IPS-18a (cell line): ENCODE data around the gene IL1RAPL1.
"Not testable (repeated sequence)": the region's sequence is repeated elsewhere in the genome, so short reads cannot be mapped to it uniquely, and the experiment has no call there.

Experiments used
- H3K27ac ChIP-seq: one replicate; pipeline ENCODE4 v1.5.1; 2013; ENCODE audit warnings: low read length
- H3K27me3 ChIP-seq: one replicate; pipeline ENCODE4 v1.6.1; 2013; ENCODE audit warnings: mild to moderate bottlenecking, low read length; ENCODE audit not compliant: control insufficient read depth, insufficient read depth
- H3K36me3 ChIP-seq: one replicate; pipeline ENCODE4 v1.6.1; 2013; ENCODE audit warnings: low read depth, low read length; ENCODE audit not compliant: control insufficient read depth
- H3K4me1 ChIP-seq: one replicate; pipeline ENCODE4 v1.6.1; 2013; ENCODE audit warnings: low read depth, low read length; ENCODE audit not compliant: control insufficient read depth
- H3K4me3 ChIP-seq: one replicate; pipeline ENCODE4 v1.5.1; 2013; ENCODE audit warnings: low read length
- H3K9ac ChIP-seq: one replicate; pipeline ENCODE4 v1.6.1; 2013; ENCODE audit warnings: mild to moderate bottlenecking, low read length, moderate library complexity
- H3K9me3 ChIP-seq: one replicate; pipeline ENCODE4 v1.6.1; 2013; ENCODE audit warnings: low read depth, low read length; ENCODE audit not compliant: control insufficient read depth

Gene IL1RAPL1

GRCh38 chrX:28773807-28774206 lies 186.6 kb downstream of the IL1RAPL1 start:
- Histone ChIP-seq H3K4me3 (no peak overlapping the region), H3K36me3 (no peaks in the 10 kb centered on the region), H3K9me3 (peaks cover 11% of the 10 kb centered on the region), H3K9ac (no peak overlapping the region), H3K27ac (no peak overlapping the region), H3K27me3 (no peaks in the 10 kb centered on the region), H3K4me1 (no peaks in the 10 kb centered on the region)

- Histone ChIP-seq H3K27me3 (no peaks in the 10 kb centered on the region), H3K9ac (no peak overlapping the region), H3K36me3 (no peaks in the 10 kb centered on the region), H3K9me3 (peaks cover 25% of the 10 kb centered on the region), H3K27ac (no peak overlapping the region), H3K4me1 (no peaks in the 10 kb centered on the region), H3K4me3 (no peak overlapping the region)
Measured at GRCh38 chrX:28787206-28787605, 200.0 kb downstream of the IL1RAPL1 start.

- H3K27me3 ChIP-seq, H3K27ac ChIP-seq, H3K9ac ChIP-seq, H3K4me1 ChIP-seq, H3K36me3 ChIP-seq, H3K4me3 ChIP-seq: not testable (repeated sequence)
- peaks cover 16% of the 10 kb centered on the region for H3K9me3 ChIP-seq
Measured at GRCh38 chrX:28800671-28801070, 213.4 kb downstream of the IL1RAPL1 start.

GRCh38 chrX:28802625-28803024 lies 215.4 kb downstream of the IL1RAPL1 start:
- Histone ChIP-seq H3K27ac (no peak overlapping the region), H3K9ac (no peak overlapping the region), H3K27me3 (no peaks in the 10 kb centered on the region), H3K4me1 (no peaks in the 10 kb centered on the region), H3K4me3 (no peak overlapping the region), H3K9me3 (peaks cover 19% of the 10 kb centered on the region), H3K36me3 (no peaks in the 10 kb centered on the region)

- Histone ChIP-seq H3K9ac (no peak overlapping the region), H3K9me3 (no peaks in the 10 kb centered on the region), H3K4me1 (no peaks in the 10 kb centered on the region), H3K27ac (no peak overlapping the region), H3K36me3 (no peaks in the 10 kb centered on the region), H3K4me3 (no peak overlapping the region), H3K27me3 (no peaks in the 10 kb centered on the region)
Measured at GRCh38 chrX:28835991-28836390, 248.7 kb downstream of the IL1RAPL1 start.

DNA sequence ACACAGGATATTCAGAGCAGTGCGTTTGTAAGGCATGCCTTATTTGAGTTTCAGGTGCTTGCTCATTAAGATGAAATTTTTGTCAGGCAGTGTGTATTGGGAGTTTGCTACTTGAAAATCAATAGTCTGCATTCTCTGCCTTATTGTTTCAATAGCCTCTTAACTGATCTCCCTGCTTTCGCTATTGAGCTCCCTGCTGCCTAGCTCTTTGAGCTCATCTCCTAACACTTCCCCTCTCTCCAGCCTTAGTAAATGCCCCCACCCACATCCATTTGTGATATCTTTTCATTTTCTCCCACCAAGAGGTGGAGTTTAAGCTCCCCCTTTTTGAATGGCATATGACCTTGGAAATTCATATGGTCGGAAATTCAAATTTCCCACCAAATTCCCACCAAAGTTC lies 256.6 kb downstream of the IL1RAPL1 start:
- Histone ChIP-seq H3K4me1 (no peaks in the 10 kb centered on the region), H3K27ac (no peak overlapping the region), H3K36me3 (no peaks in the 10 kb centered on the region), H3K27me3 (no peaks in the 10 kb centered on the region), H3K9ac (no peak overlapping the region), H3K9me3 (peaks cover 3% of the 10 kb centered on the region), H3K4me3 (no peak overlapping the region)

DNA sequence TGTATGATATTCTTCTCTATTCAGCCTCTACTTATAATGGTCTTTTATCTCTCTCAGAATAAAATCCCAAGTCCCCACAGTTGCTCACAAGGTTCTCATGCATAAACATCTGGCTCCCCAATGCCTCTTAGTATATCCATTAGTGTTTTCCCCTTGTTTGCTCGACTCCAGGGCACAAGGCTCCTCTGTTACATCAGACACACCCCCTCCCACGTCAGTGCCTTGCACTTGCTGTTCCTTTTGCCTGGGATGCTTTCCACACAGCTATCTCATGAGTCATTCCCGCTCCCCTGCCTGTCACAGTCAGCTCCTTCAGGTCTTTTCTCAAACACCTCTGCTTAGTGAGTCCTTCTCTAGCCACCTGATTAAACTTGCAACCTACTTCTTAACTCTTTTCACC lies 260.2 kb downstream of the IL1RAPL1 start:
- Histone ChIP-seq H3K36me3 (no peaks in the 10 kb centered on the region), H3K4me3 (no peak overlapping the region), H3K27ac (no peak overlapping the region), H3K4me1 (peaks cover 4% of the 10 kb centered on the region), H3K9ac (no peak overlapping the region), H3K27me3 (no peaks in the 10 kb centered on the region), H3K9me3 (peaks cover 3% of the 10 kb centered on the region)

DNA sequence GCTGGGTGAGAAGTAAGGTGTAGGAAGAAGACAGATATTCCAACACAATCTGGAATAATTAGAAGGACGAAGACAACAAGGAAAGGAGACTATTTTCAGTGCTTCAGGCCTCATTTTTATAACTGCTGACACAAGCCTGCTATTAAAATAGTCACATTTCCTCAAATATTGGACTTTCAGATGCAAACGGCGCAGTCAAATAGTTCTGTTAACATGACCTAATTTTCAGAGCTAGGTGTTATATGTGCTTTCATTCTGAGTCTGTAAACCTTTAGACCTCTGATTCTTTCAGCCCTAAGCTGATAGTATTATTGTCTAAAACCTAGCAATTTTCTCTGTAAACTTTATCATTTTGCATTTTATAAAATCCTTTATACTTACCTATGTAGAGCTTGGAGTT lies 261.5 kb downstream of the IL1RAPL1 start:
- peaks cover 3% of the 10 kb centered on the region for H3K9me3 ChIP-seq
- H3K4me1 ChIP-seq: peaks cover 4% of the 10 kb centered on the region
- no peaks in the 10 kb centered on the region for H3K27me3 ChIP-seq
- H3K36me3 ChIP-seq: no peaks in the 10 kb centered on the region
- H3K27ac ChIP-seq: no peak overlapping the region
- H3K4me3 ChIP-seq: no peak overlapping the region
- no peak overlapping the region for H3K9ac ChIP-seq

DNA sequence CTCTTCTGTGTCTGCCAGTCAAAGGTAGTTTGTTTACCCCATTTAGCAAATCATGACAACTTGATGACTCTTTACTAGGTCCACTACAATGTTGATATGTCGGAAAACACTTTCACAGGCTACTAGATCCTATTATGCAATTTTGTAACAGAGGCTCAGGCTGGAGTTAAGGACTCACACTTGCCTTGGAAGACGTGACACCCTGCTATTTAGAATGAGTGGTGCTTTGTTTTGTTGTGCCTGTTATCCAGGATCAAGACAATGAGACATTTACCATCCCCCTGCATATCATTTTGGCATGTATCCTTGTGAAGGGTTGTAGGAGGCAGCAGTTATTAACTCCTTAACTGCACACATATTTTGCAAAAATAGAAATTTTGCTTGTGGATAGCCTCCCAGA lies 263.7 kb downstream of the IL1RAPL1 start:
- Histone ChIP-seq H3K9ac (no peak overlapping the region), H3K4me1 (peaks cover 4% of the 10 kb centered on the region), H3K27ac (no peak overlapping the region), H3K27me3 (no peaks in the 10 kb centered on the region), H3K9me3 (peaks cover 8% of the 10 kb centered on the region), H3K36me3 (no peaks in the 10 kb centered on the region), H3K4me3 (no peak overlapping the region)

DNA sequence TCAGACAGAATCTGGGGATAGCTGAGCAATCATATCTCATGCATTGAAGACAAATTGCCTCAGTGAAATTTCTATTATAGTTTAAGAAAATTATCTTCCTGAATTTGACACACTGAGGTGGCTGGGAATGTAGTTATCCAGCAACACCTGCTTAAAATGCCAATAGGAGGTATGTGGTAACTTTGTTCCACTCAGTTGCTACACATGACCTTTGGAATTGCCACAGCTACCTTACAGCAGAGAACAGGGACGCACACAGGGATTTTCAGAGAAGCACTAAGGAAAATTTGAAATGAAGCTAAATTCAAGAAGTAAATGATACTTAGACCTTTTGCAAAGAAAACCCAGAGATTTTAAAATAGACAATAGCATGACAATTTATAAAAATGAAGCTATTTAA lies 264.6 kb downstream of the IL1RAPL1 start:
- H3K9me3 ChIP-seq: peaks cover 8% of the 10 kb centered on the region
- H3K27ac ChIP-seq: no peak overlapping the region
- H3K9ac ChIP-seq: no peak overlapping the region
- no peaks in the 10 kb centered on the region for H3K36me3 ChIP-seq
- H3K4me1 ChIP-seq: peaks cover 4% of the 10 kb centered on the region
- no peak overlapping the region for H3K4me3 ChIP-seq
- H3K27me3 ChIP-seq: no peaks in the 10 kb centered on the region

DNA sequence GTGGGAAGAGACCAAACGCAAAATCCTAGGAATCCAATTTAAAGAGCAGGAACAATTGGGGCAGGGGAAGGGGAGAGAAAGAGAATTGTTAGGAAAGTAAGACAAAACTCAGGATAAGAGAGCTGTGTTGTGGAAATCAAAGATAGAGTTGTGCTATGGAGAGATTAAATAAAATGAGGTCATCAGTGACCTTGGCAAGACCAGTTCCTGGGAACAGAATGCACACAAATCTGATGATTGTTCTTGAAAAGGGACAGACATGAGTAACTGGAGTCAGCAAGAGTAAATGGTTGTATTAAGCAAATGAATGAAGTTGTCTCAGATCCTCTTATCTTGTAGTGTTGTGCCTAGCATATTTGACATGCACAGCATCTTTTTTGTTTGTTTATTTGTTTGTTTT lies 267.4 kb downstream of the IL1RAPL1 start:
- Histone ChIP-seq H3K9me3 (peaks cover 12% of the 10 kb centered on the region), H3K4me1 (peaks cover 4% of the 10 kb centered on the region), H3K9ac (no peak overlapping the region), H3K27ac (no peak overlapping the region), H3K4me3 (no peak overlapping the region), H3K27me3 (no peaks in the 10 kb centered on the region), H3K36me3 (no peaks in the 10 kb centered on the region)

DNA sequence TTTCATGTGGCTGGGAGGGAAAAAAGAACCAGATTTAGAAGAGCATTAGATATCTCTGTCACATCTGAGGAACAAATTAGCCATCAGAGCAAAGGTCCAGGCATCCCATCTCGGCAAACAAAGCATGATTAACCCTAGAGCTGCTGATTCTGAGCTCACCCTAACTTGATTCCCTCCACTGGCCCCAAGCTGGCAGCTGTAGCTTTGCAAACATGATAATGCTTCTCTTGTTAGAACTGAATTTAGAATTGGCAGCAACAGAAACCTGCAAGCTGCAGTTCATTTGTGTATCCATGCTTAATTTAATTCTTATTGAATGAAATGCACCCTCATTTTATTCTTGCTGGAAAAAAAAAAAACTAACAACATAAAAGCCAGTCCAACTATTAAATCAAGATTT lies 289.2 kb downstream of the IL1RAPL1 start:
- Histone ChIP-seq H3K9ac (no peak overlapping the region), H3K4me1 (no peaks in the 10 kb centered on the region), H3K27me3 (no peaks in the 10 kb centered on the region), H3K4me3 (no peak overlapping the region), H3K27ac (no peak overlapping the region), H3K9me3 (peaks cover 17% of the 10 kb centered on the region), H3K36me3 (no peaks in the 10 kb centered on the region)
